ENCODE measurements around the gene MRPL49. TPM values are rescaled to one million over a fixed set of nuclear protein-coding genes. Genes with fewer than 3 reads are reported as not detected.
A peak's percentile ranks its signal among the peaks of the same experiment; 100 is the strongest.
"Not testable (repeated sequence)": the region's sequence is repeated elsewhere in the genome, so short reads cannot be mapped to it uniquely, and the experiment has no call there.

The MRPL49 gene
- total and polyA plus RNA-seq, 2 experiments from 2014 or later: 78.2 to 122 TPM

DNA sequence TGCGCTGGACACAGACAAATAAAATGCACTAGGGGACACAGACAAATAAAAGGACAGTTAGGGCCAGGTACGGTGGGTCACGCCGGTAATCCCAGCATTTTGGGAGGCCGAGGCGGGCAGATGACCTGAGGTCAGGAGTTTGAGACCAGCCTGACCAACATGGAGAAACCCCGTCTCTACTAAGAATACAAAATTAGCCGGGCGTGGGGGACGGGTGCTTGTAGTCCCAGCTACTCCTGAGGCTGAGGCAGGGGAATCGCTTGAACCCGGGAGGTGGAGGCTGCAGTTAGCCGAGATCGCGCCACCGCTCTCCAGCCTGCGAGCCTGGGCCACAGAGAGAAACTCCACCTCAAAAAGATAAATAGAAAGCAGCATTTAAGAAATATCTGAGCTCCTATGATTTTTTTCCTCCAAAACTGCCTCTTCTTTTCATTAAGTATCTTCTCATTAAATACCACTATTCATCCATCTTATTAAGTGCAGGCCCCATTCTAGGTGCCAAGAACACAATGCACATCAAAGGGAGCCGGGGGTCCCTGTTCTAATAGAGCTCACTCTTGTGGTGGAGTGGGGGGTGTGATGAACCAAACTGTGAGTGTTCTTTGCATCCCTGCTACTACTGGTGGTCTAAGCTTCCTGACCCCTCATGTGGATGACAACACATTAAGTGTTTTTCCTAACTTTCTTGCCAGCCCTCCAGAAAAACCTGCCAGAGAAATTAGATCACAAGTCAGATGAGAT lies 3.9 kb upstream of the MRPL49 start:
- TF ChIP-seq, protein P1, sequence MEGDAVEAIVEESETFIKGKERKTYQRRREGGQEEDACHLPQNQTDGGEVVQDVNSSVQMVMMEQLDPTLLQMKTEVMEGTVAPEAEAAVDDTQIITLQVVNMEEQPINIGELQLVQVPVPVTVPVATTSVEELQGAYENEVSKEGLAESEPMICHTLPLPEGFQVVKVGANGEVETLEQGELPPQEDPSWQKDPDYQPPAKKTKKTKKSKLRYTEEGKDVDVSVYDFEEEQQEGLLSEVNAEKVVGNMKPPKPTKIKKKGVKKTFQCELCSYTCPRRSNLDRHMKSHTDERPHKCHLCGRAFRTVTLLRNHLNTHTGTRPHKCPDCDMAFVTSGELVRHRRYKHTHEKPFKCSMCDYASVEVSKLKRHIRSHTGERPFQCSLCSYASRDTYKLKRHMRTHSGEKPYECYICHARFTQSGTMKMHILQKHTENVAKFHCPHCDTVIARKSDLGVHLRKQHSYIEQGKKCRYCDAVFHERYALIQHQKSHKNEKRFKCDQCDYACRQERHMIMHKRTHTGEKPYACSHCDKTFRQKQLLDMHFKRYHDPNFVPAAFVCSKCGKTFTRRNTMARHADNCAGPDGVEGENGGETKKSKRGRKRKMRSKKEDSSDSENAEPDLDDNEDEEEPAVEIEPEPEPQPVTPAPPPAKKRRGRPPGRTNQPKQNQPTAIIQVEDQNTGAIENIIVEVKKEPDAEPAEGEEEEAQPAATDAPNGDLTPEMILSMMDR (IDR thresholded peaks at IDR 0.05; ENCODE audit: low read depth, low read length): no peak
- Histone ChIP-seq H3K4me3 (no peak overlapping the region), H3K9me3 (ENCODE audit: low read depth) (no peaks in the 10 kb centered on the region), H3K27ac (peak overlapping the region; percentile 31), H3K4me1 (ENCODE audit: low read depth) (peaks cover 9% of the 10 kb centered on the region), H3K27me3 (no peaks in the 10 kb centered on the region), H3K36me3 (peaks cover 12% of the 10 kb centered on the region)
- DNase-seq (ENCODE audit: low read depth in 1 of 2, low spot score in 1 of 2): no peak

DNA sequence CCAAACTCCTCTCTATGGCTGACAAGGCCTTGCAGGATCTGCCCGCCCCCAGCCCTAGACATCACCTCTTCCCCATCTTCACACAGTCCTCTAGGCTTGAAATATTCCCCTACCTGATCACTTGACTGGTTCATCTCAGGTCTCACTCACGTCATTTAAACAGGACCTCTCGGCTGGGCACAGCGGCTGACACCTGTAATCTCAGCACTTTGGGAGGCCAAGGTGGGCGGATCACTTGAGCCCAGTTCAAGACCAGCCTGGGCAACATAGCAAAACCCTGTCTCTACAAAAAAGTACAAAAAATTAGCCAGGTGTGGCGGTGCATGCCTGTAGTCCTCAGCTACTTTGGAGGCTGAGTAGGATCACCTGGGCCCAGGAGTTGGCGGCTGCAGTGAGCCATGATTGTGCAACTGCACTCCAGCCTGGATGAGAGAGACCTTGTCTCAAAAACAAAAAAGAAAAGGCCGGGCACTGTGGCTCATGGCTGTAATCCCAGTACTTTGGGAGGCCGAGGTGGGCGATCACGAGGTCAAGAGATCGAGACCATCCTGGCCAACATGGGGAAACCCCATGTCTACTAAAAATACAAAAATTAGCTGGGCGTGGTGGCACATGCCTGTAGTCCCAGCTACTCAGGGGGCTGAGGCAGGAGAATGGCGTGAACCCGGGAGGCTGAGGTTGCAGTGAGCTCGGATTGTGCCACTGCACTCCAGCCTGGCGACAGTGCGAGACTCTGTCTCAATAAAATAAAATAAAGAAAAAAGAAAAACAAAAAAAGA lies 3.0 kb upstream of the MRPL49 start:
- H3K4me1 ChIP-seq (ENCODE audit: low read depth); DNase-seq (ENCODE audit: low read depth in 1 of 2, low spot score in 1 of 2); H3K9me3 ChIP-seq (ENCODE audit: low read depth); H3K4me3 ChIP-seq; H3K27me3 ChIP-seq: not testable (repeated sequence)
- Histone ChIP-seq H3K36me3 (peaks cover 12% of the 10 kb centered on the region), H3K27ac (peak overlapping the region; percentile 35)

DNA sequence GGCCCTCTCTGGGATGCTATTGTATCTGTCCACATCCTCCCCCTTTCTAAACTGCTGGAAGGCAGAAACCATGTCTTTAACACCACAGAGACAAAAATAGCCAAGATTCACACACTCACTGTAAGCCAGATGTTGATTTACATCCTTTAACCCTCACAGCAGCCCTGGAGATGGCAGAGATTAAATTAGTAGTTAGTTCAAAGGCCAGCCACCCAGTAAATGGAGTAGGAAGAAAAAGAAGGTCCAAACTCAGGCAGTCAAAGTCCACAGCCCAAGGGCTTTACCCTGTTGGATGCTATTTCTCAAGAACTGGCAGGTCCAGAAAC lies 2.5 kb upstream of the MRPL49 start:
- H3K27ac ChIP-seq: no peak overlapping the region
- TF ChIP-seq, protein P1 (IDR thresholded peaks at IDR 0.05; ENCODE audit: low read depth, low read length): no peak

DNA sequence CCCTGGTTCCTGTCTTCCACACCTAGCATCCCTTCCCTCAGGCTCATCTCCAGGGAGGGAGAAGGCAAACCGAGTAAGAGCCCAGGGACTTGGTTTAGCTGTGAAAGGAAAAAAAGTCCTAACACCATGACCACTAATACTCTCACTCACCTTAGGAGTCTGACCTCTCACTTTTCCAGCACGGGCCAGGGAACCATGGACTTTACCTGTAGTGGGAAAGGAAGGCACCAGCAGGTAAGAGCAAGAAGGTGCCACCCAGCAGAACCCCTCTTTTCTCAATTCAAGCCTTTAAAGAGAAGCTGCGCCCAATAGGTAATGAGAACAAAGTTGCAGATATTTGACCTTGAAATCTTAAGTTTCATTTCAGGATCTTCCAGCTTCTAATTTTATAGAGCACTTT lies 1.3 kb upstream of the MRPL49 start:
- peak overlapping the region; percentile 57 for H3K27ac ChIP-seq
- no peak for DNase-seq (ENCODE audit: low read depth in 1 of 2, low spot score in 1 of 2)
- TF ChIP-seq, protein P1 (IDR thresholded peaks at IDR 0.05; ENCODE audit: low read depth, low read length): no peak

More for the DNA sequence above, 2.5 kb upstream of the MRPL49 start:
- peaks cover 4% of the 10 kb centered on the region for H3K4me1 ChIP-seq (ENCODE audit: low read depth)
- no peaks in the 10 kb centered on the region for H3K9me3 ChIP-seq (ENCODE audit: low read depth)
- no peak overlapping the region for H3K4me3 ChIP-seq
- no peak for DNase-seq (ENCODE audit: low read depth in 1 of 2, low spot score in 1 of 2)
- H3K36me3 ChIP-seq: peaks cover 14% of the 10 kb centered on the region
- no peaks in the 10 kb centered on the region for H3K27me3 ChIP-seq

DNA sequence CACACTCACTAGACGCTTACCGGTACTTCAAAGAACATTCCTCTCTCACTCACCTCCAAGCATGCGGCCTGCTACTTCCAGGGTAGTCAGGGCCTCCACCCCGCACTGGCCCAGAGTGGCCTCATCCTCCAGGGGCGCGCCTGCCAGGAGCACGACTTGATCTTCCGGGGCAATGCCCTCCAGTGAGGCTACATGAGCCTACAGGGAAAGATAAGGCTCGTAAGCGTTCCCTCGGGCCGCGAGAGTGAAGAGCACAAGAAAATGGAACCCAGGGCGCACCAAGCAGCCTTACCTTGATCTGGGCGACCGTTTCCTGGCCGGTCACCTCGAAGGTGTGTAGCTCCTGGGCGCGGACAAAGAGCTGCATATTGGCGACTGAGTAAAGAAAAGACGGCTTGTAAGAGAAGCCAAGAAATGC lies 665 bp upstream of the MRPL49 start:
- Histone ChIP-seq H3K27ac (peak overlapping the region; percentile 57), H3K27me3 (no peaks in the 10 kb centered on the region), H3K36me3 (peaks cover 20% of the 10 kb centered on the region), H3K9me3 (ENCODE audit: low read depth) (no peaks in the 10 kb centered on the region), H3K4me1 (ENCODE audit: low read depth) (peaks cover 4% of the 10 kb centered on the region), H3K4me3 (peak overlapping the region; percentile 76)
- TF ChIP-seq, protein P1 (IDR thresholded peaks at IDR 0.05; ENCODE audit: low read depth, low read length): no peak
- DNase-seq (ENCODE audit: low read depth in 1 of 2, low spot score in 1 of 2): no peak

More for the DNA sequence above, 1.3 kb upstream of the MRPL49 start:
- Histone ChIP-seq H3K27me3 (no peaks in the 10 kb centered on the region), H3K4me1 (ENCODE audit: low read depth) (peaks cover 4% of the 10 kb centered on the region), H3K36me3 (peaks cover 16% of the 10 kb centered on the region), H3K4me3 (peak overlapping the region; percentile 76), H3K9me3 (ENCODE audit: low read depth) (no peaks in the 10 kb centered on the region)

All from cardiac muscle cell (in vitro differentiated cells and primary cell).